ENCODE measurements around the gene TMEM38B.

DNA sequence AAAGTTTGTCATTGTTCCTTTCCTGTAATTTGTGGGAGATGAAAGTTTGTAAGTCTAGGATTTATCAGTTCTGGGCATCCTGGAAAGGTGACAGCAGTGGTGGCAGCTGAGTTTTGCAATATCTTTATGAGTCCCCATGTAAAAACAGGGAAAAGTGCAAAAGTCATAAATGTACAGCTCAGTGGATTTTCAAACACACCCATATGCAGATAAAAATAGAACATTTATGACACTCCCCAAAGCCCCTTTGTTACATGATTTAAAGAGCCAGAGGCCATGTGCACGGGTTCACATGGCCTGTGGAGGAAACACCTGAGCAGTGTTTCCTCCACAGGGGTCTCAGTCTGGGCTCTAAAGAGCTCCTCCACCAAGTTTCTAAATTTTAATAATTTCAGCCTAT is 6.3 kb downstream of the TMEM38B start:
- TF ChIP-seq POLR2A (IDR thresholded peaks at IDR 0.05) (no peak), CTCF (IDR thresholded peaks at IDR 0.05) (no peak)
